Suprapubic skin (tissue), 3 donors: ENCODE results near the gene SHMT2.

Experiments used
- EP300 ChIP-seq: sonication (generic); formaldehyde crosslinking; IDR thresholded peaks from one replicate; pipeline ENCODE4 v1.6.1; 2017; ENCODE audit warnings: antibody characterized with exemption
- POLR2A ChIP-seq, 2 donors: fragments of 450-650 bp; IDR thresholded peaks; one replicate each; pipeline ENCODE4 v1.6.1; 2017; ENCODE audit warnings: antibody characterized with exemption in 2 of 2, mild to moderate bottlenecking in 2 of 2, moderate library complexity in 2 of 2
- TF ChIP-seq, protein P1 (sequence below), 2 donors: fragments of 200-600 bp in 1 of 2; fragments of 450-650 bp in 1 of 2; sonication (generic) in 1 of 2; IDR thresholded peaks; one replicate each; pipeline ENCODE4 v1.5.1; 2016 to 2019; ENCODE audit warnings: antibody characterized with exemption in 2 of 2, mild to moderate bottlenecking in 1 of 2, moderate library complexity in 1 of 2

DNA sequence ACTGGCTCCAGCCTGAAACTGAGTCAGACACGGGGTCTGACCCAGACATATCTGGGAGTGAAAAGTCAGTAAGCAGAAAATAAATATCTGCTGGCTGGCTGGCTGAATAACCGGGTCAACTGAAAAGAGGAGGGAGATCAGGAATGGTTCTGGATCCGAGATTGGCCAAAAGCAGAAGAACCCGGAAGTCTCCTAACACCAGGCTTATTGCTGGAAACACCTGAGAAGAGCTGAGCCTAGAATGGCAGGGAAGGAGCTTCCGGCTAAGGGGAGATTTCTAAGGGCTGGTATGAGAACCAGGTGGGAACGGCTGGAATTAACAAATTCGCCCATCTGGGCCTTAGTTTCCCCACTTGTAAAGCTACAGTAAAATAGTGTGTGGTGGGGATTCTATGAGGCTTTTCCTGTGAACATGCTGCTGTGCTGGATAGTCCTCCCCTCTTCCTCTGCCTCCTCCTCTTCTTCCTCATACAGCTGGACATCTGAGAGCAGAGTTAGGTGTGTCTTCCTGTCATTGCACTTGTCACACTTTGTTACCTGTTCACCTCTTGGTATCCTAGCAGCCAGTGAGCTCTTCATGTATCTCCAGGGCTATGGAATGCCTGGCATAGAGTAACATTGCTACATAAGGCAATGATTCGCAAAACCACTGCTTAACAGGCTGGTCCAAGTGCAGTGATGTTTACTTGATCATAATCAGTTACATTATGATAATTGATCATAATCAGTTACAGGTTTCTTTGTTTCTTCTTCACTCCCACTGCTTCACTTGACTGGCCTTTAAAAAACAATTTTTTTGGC is 2.0 kb upstream of the SHMT2 start:
- TF ChIP-seq EP300 (no peak), POLR2A (IDR thresholded peaks at IDR 0.05) (no peak)
- TF ChIP-seq, protein P1, sequence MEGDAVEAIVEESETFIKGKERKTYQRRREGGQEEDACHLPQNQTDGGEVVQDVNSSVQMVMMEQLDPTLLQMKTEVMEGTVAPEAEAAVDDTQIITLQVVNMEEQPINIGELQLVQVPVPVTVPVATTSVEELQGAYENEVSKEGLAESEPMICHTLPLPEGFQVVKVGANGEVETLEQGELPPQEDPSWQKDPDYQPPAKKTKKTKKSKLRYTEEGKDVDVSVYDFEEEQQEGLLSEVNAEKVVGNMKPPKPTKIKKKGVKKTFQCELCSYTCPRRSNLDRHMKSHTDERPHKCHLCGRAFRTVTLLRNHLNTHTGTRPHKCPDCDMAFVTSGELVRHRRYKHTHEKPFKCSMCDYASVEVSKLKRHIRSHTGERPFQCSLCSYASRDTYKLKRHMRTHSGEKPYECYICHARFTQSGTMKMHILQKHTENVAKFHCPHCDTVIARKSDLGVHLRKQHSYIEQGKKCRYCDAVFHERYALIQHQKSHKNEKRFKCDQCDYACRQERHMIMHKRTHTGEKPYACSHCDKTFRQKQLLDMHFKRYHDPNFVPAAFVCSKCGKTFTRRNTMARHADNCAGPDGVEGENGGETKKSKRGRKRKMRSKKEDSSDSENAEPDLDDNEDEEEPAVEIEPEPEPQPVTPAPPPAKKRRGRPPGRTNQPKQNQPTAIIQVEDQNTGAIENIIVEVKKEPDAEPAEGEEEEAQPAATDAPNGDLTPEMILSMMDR (IDR thresholded peaks at IDR 0.05) = no peak
